H9 (cell line): ENCODE data around the gene STRADA. TPM values are rescaled to one million over a fixed set of nuclear protein-coding genes. Genes with fewer than 3 reads are reported as not detected.

Experiments
- DNase-seq: peaks from one replicate; pipeline ENCODE4 v3.0.0-alpha.2; 2017
- H2AFZ ChIP-seq: one replicate; pipeline ENCODE4 v1.6.1; 2013; ENCODE audit warnings: mild to moderate bottlenecking, low read length, control low read depth, moderate library complexity
- H2AK5ac ChIP-seq: 2 replicates; pipeline ENCODE4 v1.6.1; 2013; ENCODE audit warnings: low read length, control low read depth, mixed read lengths; ENCODE audit not compliant: insufficient read length
- H2BK120ac ChIP-seq: one replicate; pipeline ENCODE4 v1.6.1; 2013; ENCODE audit warnings: low read depth, mild to moderate bottlenecking, low read length, control low read depth, inconsistent platforms; ENCODE audit not compliant: poor library complexity, severe bottlenecking
- H2BK12ac ChIP-seq: 2 replicates; pipeline ENCODE4 v1.6.1; 2013; ENCODE audit warnings: low read length, control low read depth, mixed read lengths, low read depth; ENCODE audit not compliant: insufficient read length
- H2BK15ac ChIP-seq: 2 replicates; pipeline ENCODE4 v1.6.1; 2013; ENCODE audit warnings: low read depth, low read length, control low read depth
- H2BK20ac ChIP-seq: one replicate; pipeline ENCODE4 v1.6.1; 2013; ENCODE audit warnings: low read depth, mild to moderate bottlenecking, low read length, control low read depth, inconsistent platforms; ENCODE audit not compliant: poor library complexity, severe bottlenecking
- H2BK5ac ChIP-seq: 2 replicates; pipeline ENCODE4 v1.6.1; 2013; ENCODE audit warnings: low read length, control low read depth, mixed read lengths; ENCODE audit not compliant: insufficient read length
- H3K14ac ChIP-seq: 2 replicates; pipeline ENCODE4 v1.6.1; 2013; ENCODE audit warnings: low read length, control low read depth; ENCODE audit not compliant: insufficient read depth
- H3K18ac ChIP-seq: 2 replicates; pipeline ENCODE4 v1.6.1; 2013; ENCODE audit warnings: low read depth, mild to moderate bottlenecking, mixed read lengths, low read length, control low read depth; ENCODE audit not compliant: insufficient read length
- H3K23ac ChIP-seq: 2 replicates; pipeline ENCODE4 v1.6.1; 2013; ENCODE audit warnings: low read length, control low read depth, mixed read lengths, low read depth; ENCODE audit not compliant: insufficient read length
- H3K23me2 ChIP-seq: 2 replicates; pipeline ENCODE4 v1.6.1; 2013; ENCODE audit warnings: low read depth, mild to moderate bottlenecking, mixed read lengths, low read length, control low read depth; ENCODE audit not compliant: insufficient read length, poor library complexity, severe bottlenecking
- H3K27ac ChIP-seq: 2 replicates; pipeline ENCODE4 v1.5.1; 2013; ENCODE audit warnings: low read length, control low read depth, mixed read lengths, low read depth; ENCODE audit not compliant: insufficient read length
- H3K27me3 ChIP-seq: 2 replicates; pipeline ENCODE4 v1.6.1; 2013; ENCODE audit warnings: low read length, control low read depth, inconsistent platforms; ENCODE audit not compliant: insufficient read depth
- H3K4ac ChIP-seq: 2 replicates; pipeline ENCODE4 v1.6.1; 2013; ENCODE audit warnings: low read depth, mild to moderate bottlenecking, control low read depth, inconsistent platforms, low read length, moderate library complexity
- H3K4me1 ChIP-seq: 2 replicates; pipeline ENCODE4 v1.6.1; 2013; ENCODE audit warnings: low read length, control low read depth, inconsistent platforms; ENCODE audit not compliant: insufficient read depth
- H3K4me2 ChIP-seq: 2 replicates; pipeline ENCODE4 v1.6.1; 2013; ENCODE audit warnings: low read length, control low read depth, mixed read lengths; ENCODE audit not compliant: insufficient read length, insufficient read depth
- H3K56ac ChIP-seq: 2 replicates; pipeline ENCODE4 v1.6.1; 2013; ENCODE audit warnings: low read depth, mild to moderate bottlenecking, mixed read lengths, low read length, control low read depth; ENCODE audit not compliant: insufficient read length
- H3K79me1 ChIP-seq: 2 replicates; pipeline ENCODE4 v1.6.1; 2013; ENCODE audit warnings: low read depth, mild to moderate bottlenecking, moderate library complexity, low read length, control low read depth, inconsistent platforms; ENCODE audit not compliant: insufficient read depth, poor library complexity, severe bottlenecking
- H3K79me2 ChIP-seq: 2 replicates; pipeline ENCODE4 v1.6.1; 2013; ENCODE audit warnings: low read length, control low read depth, inconsistent platforms; ENCODE audit not compliant: insufficient read depth
- H3K9ac ChIP-seq: 2 replicates; pipeline ENCODE4 v1.6.1; 2013; ENCODE audit warnings: low read length, control low read depth, mixed read lengths; ENCODE audit not compliant: insufficient read length; ENCODE audit errors: extremely low read depth
- H3K9me3 ChIP-seq: one replicate; pipeline ENCODE4 v1.6.1; 2013; ENCODE audit warnings: low read depth, low read length, inconsistent platforms; ENCODE audit not compliant: control insufficient read depth
- H3T11ph ChIP-seq: one replicate; pipeline ENCODE4 v1.6.1; 2013; ENCODE audit warnings: mild to moderate bottlenecking, low read length, control low read depth, inconsistent platforms
- H4K20me1 ChIP-seq: one replicate; pipeline ENCODE4 v1.6.1; 2013; ENCODE audit not compliant: control insufficient read depth, insufficient read length, insufficient read depth
- H4K5ac ChIP-seq: 2 replicates; pipeline ENCODE4 v1.6.1; 2013; ENCODE audit warnings: low read depth, mild to moderate bottlenecking, mixed read lengths, low read length, control low read depth; ENCODE audit not compliant: insufficient read length
- H4K8ac ChIP-seq: replicated peaks from 2 replicates; pipeline ENCODE4 v1.6.1; 2013; ENCODE audit warnings: low read length, control low read depth, mixed read lengths, low read depth; ENCODE audit not compliant: insufficient read length
- H4K91ac ChIP-seq: 2 replicates; pipeline ENCODE4 v1.6.1; 2013; ENCODE audit warnings: low read depth, mild to moderate bottlenecking, moderate library complexity, mixed read lengths, low read length, control low read depth; ENCODE audit not compliant: insufficient read length
- H3K27ac Mint-ChIP-seq, 3 experiments: 2 replicates in 2 of 3; 3 replicates in 1 of 3; pipeline ENCODE4 v1.8.0; 2020 to 2021; ENCODE audit warnings: mixed read lengths in 3 of 3, mild to moderate bottlenecking in 1 of 3, moderate library complexity in 1 of 3
- H3K27me3 Mint-ChIP-seq: 2 replicates; pipeline ENCODE4 v1.8.0; 2021; ENCODE audit warnings: low read depth, mild to moderate bottlenecking, moderate library complexity, mixed read lengths
- H3K36me3 Mint-ChIP-seq, 3 experiments: 2 replicates in 2 of 3; 3 replicates in 1 of 3; pipeline ENCODE4 v1.8.0; 2020 to 2021; ENCODE audit warnings: low read depth in 3 of 3, mixed read lengths in 3 of 3; ENCODE audit not compliant: insufficient read depth in 1 of 3
- H3K4me1 Mint-ChIP-seq, 2 experiments: 2 replicates each; pipeline ENCODE4 v1.8.0; 2020; ENCODE audit warnings: mixed read lengths in 2 of 2
- H3K4me3 Mint-ChIP-seq, 2 experiments: 2 replicates in 1 of 2; 3 replicates in 1 of 2; pipeline ENCODE4 v1.8.0; 2020 to 2021; ENCODE audit warnings: mild to moderate bottlenecking in 2 of 2, mixed read lengths in 2 of 2, moderate library complexity in 1 of 2
- H3K9me3 Mint-ChIP-seq, 2 experiments: 2 replicates in 1 of 2; 3 replicates in 1 of 2; pipeline ENCODE4 v1.8.0; 2020; ENCODE audit warnings: mild to moderate bottlenecking in 2 of 2, mixed read lengths in 2 of 2, moderate library complexity in 1 of 2
- WGBS: extraction: QIAGEN DNeasy Blood & Tissue Kit; methylation state at CpG from one replicate; pipeline ENCODE4 v1.1.7; 2013; ENCODE audit warnings: missing lambda C conversion rate, low lambda C conversion rate, mixed read lengths; ENCODE audit not compliant: insufficient read length; ENCODE audit errors: extremely low coverage; 5-methylcytosine and 5-hydroxymethylcytosine counted together
- total RNA-seq: library from RNA; stranded (reverse); gene quantifications from 2 replicates; pipeline ENCODE4 v1.2.1, GENCODE V29; 2021
- TF ChIP-seq, protein P1 (sequence below): fragments of 200-600 bp; sonication (generic); conservative IDR thresholded peaks from 3 replicates; pipeline ENCODE4 v1.8.0; 2021; ENCODE audit warnings: antibody characterized with exemption, mild to moderate bottlenecking

Gene STRADA
- total RNA-seq, 1 experiment from 2014 or later: 35.0 TPM

DNA sequence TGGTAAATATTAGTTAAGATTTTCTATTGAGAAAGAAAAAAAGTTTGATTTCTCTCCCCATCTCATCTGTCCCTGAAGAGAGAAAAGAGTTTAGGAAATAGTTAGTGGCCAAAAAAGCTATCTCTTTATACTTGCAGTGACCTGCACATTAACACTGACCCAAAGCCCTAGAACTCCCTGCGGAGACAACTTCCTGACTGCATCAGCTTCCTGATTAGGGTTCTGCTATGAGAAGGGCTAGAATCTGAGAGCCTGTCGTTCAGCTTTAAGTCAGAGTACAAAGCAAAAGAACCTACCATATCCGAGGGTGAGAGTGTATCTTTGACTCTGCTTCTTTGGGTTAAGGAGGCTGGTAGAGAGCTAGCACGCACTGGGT lies 66.4 kb downstream of the STRADA start:
- no peak overlapping the region for H4K8ac ChIP-seq
- TF ChIP-seq, protein P1, sequence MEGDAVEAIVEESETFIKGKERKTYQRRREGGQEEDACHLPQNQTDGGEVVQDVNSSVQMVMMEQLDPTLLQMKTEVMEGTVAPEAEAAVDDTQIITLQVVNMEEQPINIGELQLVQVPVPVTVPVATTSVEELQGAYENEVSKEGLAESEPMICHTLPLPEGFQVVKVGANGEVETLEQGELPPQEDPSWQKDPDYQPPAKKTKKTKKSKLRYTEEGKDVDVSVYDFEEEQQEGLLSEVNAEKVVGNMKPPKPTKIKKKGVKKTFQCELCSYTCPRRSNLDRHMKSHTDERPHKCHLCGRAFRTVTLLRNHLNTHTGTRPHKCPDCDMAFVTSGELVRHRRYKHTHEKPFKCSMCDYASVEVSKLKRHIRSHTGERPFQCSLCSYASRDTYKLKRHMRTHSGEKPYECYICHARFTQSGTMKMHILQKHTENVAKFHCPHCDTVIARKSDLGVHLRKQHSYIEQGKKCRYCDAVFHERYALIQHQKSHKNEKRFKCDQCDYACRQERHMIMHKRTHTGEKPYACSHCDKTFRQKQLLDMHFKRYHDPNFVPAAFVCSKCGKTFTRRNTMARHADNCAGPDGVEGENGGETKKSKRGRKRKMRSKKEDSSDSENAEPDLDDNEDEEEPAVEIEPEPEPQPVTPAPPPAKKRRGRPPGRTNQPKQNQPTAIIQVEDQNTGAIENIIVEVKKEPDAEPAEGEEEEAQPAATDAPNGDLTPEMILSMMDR: no peak
- H2BK5ac ChIP-seq: no peak overlapping the region
- Mint-ChIP-seq H3K27ac (peak overlapping the region; percentile 58 to 88 (median 63); a peak in 5 of 7 replicates), H3K36me3 (peaks cover 5 to 7% (median 5%) of the 10 kb centered on the region in 3 experiments; a peak in 4 of 7 replicates), H3K4me3 (peak overlapping the region in 1 of 2 experiments; percentile 4; a peak in 1 of 5 replicates), H3K4me1 (peaks cover 35 to 39% of the 10 kb centered on the region in 2 experiments), H3K27me3 (no peaks in the 10 kb centered on the region), H3K9me3 (no peaks in the 10 kb centered on the region)
- no peak overlapping the region for H2BK120ac ChIP-seq
- H3K27me3 ChIP-seq: no peaks in the 10 kb centered on the region
- H3K56ac ChIP-seq: no peak overlapping the region
- peak overlapping the region; percentile 21 for H3K27ac ChIP-seq
- peaks cover 16% of the 10 kb centered on the region for H3K4me1 ChIP-seq
- no peak overlapping the region for H3T11ph ChIP-seq
- no peak overlapping the region for H2AK5ac ChIP-seq
- no peak overlapping the region for H2BK20ac ChIP-seq
- no peaks in the 10 kb centered on the region for H3K79me2 ChIP-seq
- peak; percentile 52 for DNase-seq
- no peak overlapping the region for H3K4ac ChIP-seq
- no peak overlapping the region for H2AFZ ChIP-seq
- no peaks in the 10 kb centered on the region for H3K9me3 ChIP-seq
- H3K23me2 ChIP-seq: no peaks in the 10 kb centered on the region
- H4K5ac ChIP-seq: no peak overlapping the region
- WGBS: no CpG with 5 or more reads among the region's 4 CpGs
- no peak overlapping the region for H3K23ac ChIP-seq
- H2BK12ac ChIP-seq: no peak overlapping the region
- H3K9ac ChIP-seq: no peak overlapping the region
- H4K91ac ChIP-seq: no peak overlapping the region
- no peak overlapping the region for H3K4me2 ChIP-seq
- no peak overlapping the region for H2BK15ac ChIP-seq
- no peak overlapping the region for H3K18ac ChIP-seq
- no peaks in the 10 kb centered on the region for H3K79me1 ChIP-seq
- no peaks in the 10 kb centered on the region for H4K20me1 ChIP-seq
- no peak overlapping the region for H3K14ac ChIP-seq
